GM21447 (cell line): ENCODE results near the gene L3HYPDH.

Source experiments
- ATAC-seq: cut with Tn5 transposase; IDR thresholded peaks from one replicate; pipeline ENCODE4 v1.9.1; 2021; ENCODE audit not compliant: unreplicated experiment

Gene L3HYPDH

GRCh38 chr14:59427653-59428580 lies 56.3 kb downstream of the L3HYPDH start:
- no peak for ATAC-seq

- ATAC-seq, result no peak
Observed at GRCh38 chr14:59425322-59425935, 58.8 kb downstream of the L3HYPDH start.

- no peak for ATAC-seq
Observed at GRCh38 chr14:59424341-59425071, 59.7 kb downstream of the L3HYPDH start.
